Measurements from ENCODE around the gene TMSB15B.
"Not testable (repeated sequence)": the region's sequence is repeated elsewhere in the genome, so short reads cannot be mapped to it uniquely, and the experiment has no call there.

The TMSB15B gene

GRCh38 chrX:104013606-104014005 lies 51.2 kb downstream of the TMSB15B start, which contains the start of gene H2BW1:
Gene H2BW1 (minus strand): TSS chrX:104013708. CDS start chrX:104013576, 132 bp downstream.
- no peak for DNase-seq
- no peaks in the 10 kb centered on the region for H3K4me1 ChIP-seq
- H3K27me3 ChIP-seq = no peaks in the 10 kb centered on the region
- no peak for TF ChIP-seq CTCF (IDR thresholded peaks at IDR 0.05; ENCODE audit: low read depth, low read length)
- H3K4me3 ChIP-seq (ENCODE audit: low read depth, low read length) = no peak within 1 kb of the TSS
- H3K9me3 ChIP-seq = no peaks in the 10 kb centered on the region
- no peaks in the 10 kb centered on the region for H3K36me3 ChIP-seq

GRCh38 chrX:104015576-104015975 lies 53.1 kb downstream of the TMSB15B start:
- H3K4me3 ChIP-seq (ENCODE audit: low read depth, low read length); H3K4me1 ChIP-seq; H3K9me3 ChIP-seq; H3K27me3 ChIP-seq; H3K36me3 ChIP-seq; DNase-seq: not testable (repeated sequence)
